PC-3 (cell line): ENCODE measurements around the gene TTLL9. TPM values are rescaled to one million over a fixed set of nuclear protein-coding genes. Genes with fewer than 3 reads are reported as not detected.
A peak's percentile ranks its signal among the peaks of the same experiment; 100 is the strongest.

Experiments used
- ATAC-seq: fragments of 200-7000 bp; cut with Tn5 transposase; 2 replicates; pipeline ENCODE4 v1.9.1; 2020; ENCODE audit warnings: mild to moderate bottlenecking, moderate library complexity
- BruUV-seq: library from RNA; stranded (reverse); fragments of 400-500 nt; replicated peaks from 2 replicates; lab custom pipeline; 2021; lab: Mats Ljungman, UMichigan
- CTCF ChIA-PET: fragments of 300-600 bp; sonication (Branson Sonifier 250); formaldehyde crosslinking; loops from one replicate; lab custom pipeline; 2022; ENCODE audit warnings: antibody characterized with exemption; lab: Charles Lee
- POLR2A ChIA-PET: fragments of 300-600 bp; sonication (Branson Sonifier 250); formaldehyde crosslinking; loops from one replicate; lab custom pipeline; 2022; ENCODE audit warnings: antibody characterized with exemption; ENCODE audit not compliant: unreplicated experiment; lab: Charles Lee
- DNase-seq: peaks from one replicate; pipeline ENCODE4 v3.0.0-alpha.2; 2015
- H2AFZ ChIP-seq: fragments of 300-600 bp; sonication (generic); 2 replicates; pipeline ENCODE4 v1.6.0; 2016; ENCODE audit warnings: antibody characterized with exemption, low read length
- H3F3A ChIP-seq: fragments of 300-600 bp; sonication (generic); one replicate; pipeline ENCODE4 v1.6.0; 2017; ENCODE audit warnings: antibody characterized with exemption, low read length, control low read depth, mild to moderate bottlenecking; ENCODE audit not compliant: unreplicated experiment
- H3K27ac ChIP-seq: fragments of 300-600 bp; sonication (generic); 2 replicates; pipeline ENCODE4 v1.5.1; 2016; ENCODE audit warnings: mild to moderate bottlenecking, low read length
- H3K27me3 ChIP-seq: fragments of 300-600 bp; sonication (generic); 2 replicates; pipeline ENCODE4 v1.6.1; 2016; ENCODE audit warnings: low read length, mixed read lengths
- H3K36me3 ChIP-seq: fragments of 300-600 bp; sonication (generic); 2 replicates; pipeline ENCODE4 v1.6.1; 2016; ENCODE audit warnings: low read depth, mixed run types, low read length, mixed read lengths
- H3K4me1 ChIP-seq: fragments of 300-600 bp; sonication (generic); 2 replicates; pipeline ENCODE4 v1.5.1; 2016; ENCODE audit warnings: low read length; ENCODE audit not compliant: insufficient read depth
- H3K4me2 ChIP-seq: fragments of 300-600 bp; sonication (generic); 2 replicates; pipeline ENCODE4 v1.6.0; 2016; ENCODE audit warnings: low read length
- H3K4me3 ChIP-seq: fragments of 300-600 bp; sonication (generic); 2 replicates; pipeline ENCODE4 v1.5.1; 2016; ENCODE audit warnings: mild to moderate bottlenecking, low read length, mixed read lengths
- H3K79me2 ChIP-seq: fragments of 300-600 bp; sonication (generic); 2 replicates; pipeline ENCODE4 v1.6.1; 2017; ENCODE audit warnings: low read length, mixed read lengths
- H3K9ac ChIP-seq: fragments of 300-600 bp; sonication (generic); 2 replicates; pipeline ENCODE4 v1.6.0; 2016; ENCODE audit warnings: mild to moderate bottlenecking, low read length
- H3K9me2 ChIP-seq: fragments of 300-600 bp; sonication (generic); replicated peaks from 2 replicates; pipeline ENCODE4 v1.6.1; 2016; ENCODE audit warnings: mixed run types, low read length, mixed read lengths
- H3K9me3 ChIP-seq: fragments of 300-600 bp; sonication (generic); 2 replicates; pipeline ENCODE4 v1.6.1; 2016; ENCODE audit warnings: low read length, mixed read lengths
- H4K20me1 ChIP-seq: fragments of 300-600 bp; sonication (generic); 2 replicates; pipeline ENCODE4 v1.6.1; 2016; ENCODE audit warnings: low read length, mixed read lengths
- EZH2 ChIP-seq: fragments of 300-600 bp; sonication (generic); IDR thresholded peaks from one replicate; pipeline ENCODE4 v1.6.1; 2017; ENCODE audit warnings: antibody characterized with exemption, mild to moderate bottlenecking, low read length; ENCODE audit not compliant: unreplicated experiment
- EZH2phosphoT487 ChIP-seq: fragments of 300-600 bp; sonication (generic); IDR thresholded peaks from 2 replicates; pipeline ENCODE4 v1.6.1; 2018; ENCODE audit warnings: mild to moderate bottlenecking, antibody characterized with exemption, low read length, borderline replicate concordance
- intact Hi-C: fragments of 100-400 bp; cut with micrococcal nuclease; formaldehyde crosslinking; loops from 2 replicates; pipeline ENCODE4 v1.9.0; 2023
- total RNA-seq: library from RNA; depleted of rRNA; stranded (reverse); fragments of >200 nt; gene quantifications from 2 replicates; pipeline ENCODE4 v1.2.3, GENCODE V29; 2014
- TF ChIP-seq, protein P1 (sequence below): fragments of 300-600 bp; sonication (generic); conservative IDR thresholded peaks from 2 replicates; pipeline ENCODE4 v1.5.1; 2017; ENCODE audit warnings: antibody characterized with exemption, low read depth, mild to moderate bottlenecking, low read length

Gene TTLL9
- total RNA-seq, 1 experiment from 2014 or later = not detected

- BruUV-seq = no TSS peak
- Histone ChIP-seq H2AFZ (no peak overlapping the region), H3K4me3 (no peak overlapping the region), H3K9me2 (no peaks in the 10 kb centered on the region), H3K36me3 (no peaks in the 10 kb centered on the region), H3K27ac (no peak overlapping the region), H3K9me3 (no peaks in the 10 kb centered on the region), H3K4me1 (no peaks in the 10 kb centered on the region), H3F3A (no peaks in the 10 kb centered on the region), H3K9ac (no peak overlapping the region), H3K27me3 (peaks cover 4% of the 10 kb centered on the region; the same call in 1 of the 2 replicates), H4K20me1 (no peaks in the 10 kb centered on the region), H3K4me2 (no peak overlapping the region), H3K79me2 (no peaks in the 10 kb centered on the region)
- CTCF ChIA-PET = no interaction called here
- ATAC-seq = peak; percentile 65
- TF ChIP-seq EZH2phosphoT487 (no peak), EZH2 (no peak)
- TF ChIP-seq, protein P1, sequence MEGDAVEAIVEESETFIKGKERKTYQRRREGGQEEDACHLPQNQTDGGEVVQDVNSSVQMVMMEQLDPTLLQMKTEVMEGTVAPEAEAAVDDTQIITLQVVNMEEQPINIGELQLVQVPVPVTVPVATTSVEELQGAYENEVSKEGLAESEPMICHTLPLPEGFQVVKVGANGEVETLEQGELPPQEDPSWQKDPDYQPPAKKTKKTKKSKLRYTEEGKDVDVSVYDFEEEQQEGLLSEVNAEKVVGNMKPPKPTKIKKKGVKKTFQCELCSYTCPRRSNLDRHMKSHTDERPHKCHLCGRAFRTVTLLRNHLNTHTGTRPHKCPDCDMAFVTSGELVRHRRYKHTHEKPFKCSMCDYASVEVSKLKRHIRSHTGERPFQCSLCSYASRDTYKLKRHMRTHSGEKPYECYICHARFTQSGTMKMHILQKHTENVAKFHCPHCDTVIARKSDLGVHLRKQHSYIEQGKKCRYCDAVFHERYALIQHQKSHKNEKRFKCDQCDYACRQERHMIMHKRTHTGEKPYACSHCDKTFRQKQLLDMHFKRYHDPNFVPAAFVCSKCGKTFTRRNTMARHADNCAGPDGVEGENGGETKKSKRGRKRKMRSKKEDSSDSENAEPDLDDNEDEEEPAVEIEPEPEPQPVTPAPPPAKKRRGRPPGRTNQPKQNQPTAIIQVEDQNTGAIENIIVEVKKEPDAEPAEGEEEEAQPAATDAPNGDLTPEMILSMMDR = no peak
- POLR2A ChIA-PET = no interaction called here
- DNase-seq = peak; percentile 50
- intact Hi-C loops = no loop called here
Observed at GRCh38 chr20:31987744-31988143, 117.3 kb downstream of the TTLL9 start.

DNA sequence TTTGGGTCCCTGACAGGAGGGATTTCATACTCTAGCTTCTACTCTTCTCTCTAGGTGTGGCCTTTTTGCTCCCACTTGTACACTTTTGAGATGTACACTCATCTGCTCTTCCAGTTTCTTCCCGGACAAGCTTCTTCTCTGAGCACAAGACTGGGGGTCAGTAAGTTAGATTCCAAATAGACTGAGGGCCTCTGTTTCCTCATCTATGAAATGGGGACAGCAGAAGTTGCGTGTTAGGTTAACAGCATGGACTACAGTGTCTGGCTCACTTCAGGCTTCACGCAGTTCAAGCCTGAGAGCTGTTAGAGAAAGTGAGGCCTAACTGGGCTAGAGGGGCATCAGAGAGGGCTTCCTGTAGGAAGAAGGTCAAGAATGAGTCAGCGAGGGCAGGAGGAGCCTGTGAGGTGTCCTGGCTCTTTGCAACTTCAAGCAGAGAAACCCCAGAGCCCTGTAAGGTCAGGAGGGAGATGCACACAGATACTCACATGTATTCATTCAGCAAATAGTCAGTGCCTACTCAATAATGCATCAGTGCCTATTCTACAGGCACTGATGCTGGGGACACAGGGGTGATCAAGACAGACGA lies 118.1 kb downstream of the TTLL9 start:
- no TSS peak for BruUV-seq

GRCh38 chr20:31989030-31989645 lies 118.7 kb downstream of the TTLL9 start:
- CTCF ChIA-PET = no interaction called here
- no TSS peak for BruUV-seq

More for the DNA sequence above, 118.1 kb downstream of the TTLL9 start:
- no peak for TF ChIP-seq EZH2
- Histone ChIP-seq H3K27me3 (peaks cover 6% of the 10 kb centered on the region), H2AFZ (no peak overlapping the region), H3K4me2 (no peak overlapping the region), H3K9me3 (no peaks in the 10 kb centered on the region), H3F3A (no peaks in the 10 kb centered on the region), H3K9me2 (no peaks in the 10 kb centered on the region), H4K20me1 (no peaks in the 10 kb centered on the region), H3K9ac (no peak overlapping the region), H3K36me3 (no peaks in the 10 kb centered on the region), H3K4me3 (no peak overlapping the region), H3K27ac (no peak overlapping the region), H3K4me1 (no peaks in the 10 kb centered on the region), H3K79me2 (no peaks in the 10 kb centered on the region)
- ChIA-PET POLR2A (no interaction called here), CTCF (no interaction called here)
- intact Hi-C loops = no loop called here
- DNase-seq (no peak), ATAC-seq (no peak)

More at GRCh38 chr20:31989030-31989645, 118.7 kb downstream of the TTLL9 start:
- no peaks in the 10 kb centered on the region for H3K9me2 ChIP-seq
- no peaks in the 10 kb centered on the region for H3K9me3 ChIP-seq
- POLR2A ChIA-PET = no interaction called here
- H3K4me3 ChIP-seq = no peak overlapping the region
- no peaks in the 10 kb centered on the region for H3K36me3 ChIP-seq
- TF ChIP-seq EZH2phosphoT487 (no peak), EZH2 (no peak)
- TF ChIP-seq, protein P1 = no peak
- H3K27ac ChIP-seq = no peak overlapping the region
- H4K20me1 ChIP-seq = no peaks in the 10 kb centered on the region
- H3K4me2 ChIP-seq = no peak overlapping the region
- intact Hi-C loops = no loop called here
- no peak overlapping the region for H2AFZ ChIP-seq
- peaks cover 12% of the 10 kb centered on the region for H3K27me3 ChIP-seq
- DNase-seq = no peak
- no peaks in the 10 kb centered on the region for H3K79me2 ChIP-seq
- ATAC-seq = no peak
- no peaks in the 10 kb centered on the region for H3F3A ChIP-seq
- H3K4me1 ChIP-seq = no peaks in the 10 kb centered on the region
- H3K9ac ChIP-seq = no peak overlapping the region
